ENCODE measurements around the gene CD80. TPM values are rescaled to one million over a fixed set of nuclear protein-coding genes. Genes with fewer than 3 reads are reported as not detected.

Gene CD80
- total and polyA plus RNA-seq, 2 of the 8 experiments (the other 6 are each of a cell fraction or from before 2014, with no cell fraction given), result 0.11 TPM; not detected in 1

DNA sequence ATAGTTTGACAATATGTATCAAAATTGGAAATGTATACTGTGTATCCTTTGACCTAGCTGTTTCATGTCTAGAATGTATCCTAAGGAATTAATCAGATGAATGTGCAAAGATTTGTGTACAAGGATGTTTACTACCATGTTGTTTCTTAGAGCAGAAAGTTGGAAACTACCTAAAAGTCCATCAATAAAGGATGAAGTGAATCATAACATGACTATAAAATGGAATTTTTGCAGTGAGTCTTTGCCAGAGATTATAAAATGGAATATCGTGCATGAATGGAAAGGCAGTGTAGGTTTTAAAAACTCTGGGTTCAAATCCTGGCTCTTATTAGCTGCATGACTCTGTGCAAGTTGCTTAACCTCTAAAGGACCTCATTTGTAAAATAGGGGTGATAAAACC lies 76.3 kb downstream of the CD80 start:
- POLR2A ChIA-PET (ENCODE audit: partially characterized antibody), result interaction anchor here (0.8 to 2.0 kb wide), 2 partner anchors 15 to 19 kb away, joined by 4 to 7 read pairs; partner anchors contain the start of genes TIMMDC1 and TMEM39A
- H3K4me2 ChIP-seq (ENCODE audit: insufficient read depth in 1 of 2, low read depth in 2 of 2, low read length in 2 of 2), result no peak overlapping the region
- H3K27me3 ChIP-seq (replicated peaks in 1 of 4; ENCODE audit: control insufficient read depth in 3 of 4, extremely low read depth in 1 of 4, insufficient read depth in 3 of 4, low read length in 3 of 4), result peaks cover 0 to 1% (median 0%) of the 10 kb centered on the region in 4 experiments; a peak in 1 of 7 replicates
- no peak overlapping the region for H4K91ac ChIP-seq (replicated peaks; ENCODE audit: insufficient read length, low read length)
- H3K4me1 ChIP-seq (replicated peaks in 1 of 4; ENCODE audit: control insufficient read depth in 3 of 4, insufficient read depth in 4 of 4, low read length in 3 of 4), result no peaks in the 10 kb centered on the region
- no peak for TF ChIP-seq NRF1 (IDR thresholded peaks at IDR 0.05; ENCODE audit: low read depth, low read length)
- TF ChIP-seq HDAC6 (IDR thresholded peaks at IDR 0.05; ENCODE audit: low read depth, low read length), result no peak
- TF ChIP-seq, protein P1, sequence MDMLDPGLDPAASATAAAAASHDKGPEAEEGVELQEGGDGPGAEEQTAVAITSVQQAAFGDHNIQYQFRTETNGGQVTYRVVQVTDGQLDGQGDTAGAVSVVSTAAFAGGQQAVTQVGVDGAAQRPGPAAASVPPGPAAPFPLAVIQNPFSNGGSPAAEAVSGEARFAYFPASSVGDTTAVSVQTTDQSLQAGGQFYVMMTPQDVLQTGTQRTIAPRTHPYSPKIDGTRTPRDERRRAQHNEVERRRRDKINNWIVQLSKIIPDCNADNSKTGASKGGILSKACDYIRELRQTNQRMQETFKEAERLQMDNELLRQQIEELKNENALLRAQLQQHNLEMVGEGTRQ (IDR thresholded peaks at IDR 0.05; ENCODE audit: low read length), result no peak
- no peak for TF ChIP-seq MAFK (IDR thresholded peaks at IDR 0.05; ENCODE audit: low read depth, low read length)
- TF ChIP-seq CTBP2 (IDR thresholded peaks at IDR 0.05; ENCODE audit: borderline replicate concordance, insufficient read depth, insufficient read length, low read length), result no peak
- TF ChIP-seq CEBPB (IDR thresholded peaks at IDR 0.05; ENCODE audit: low read depth, low read length), result no peak
- TF ChIP-seq SUZ12 (IDR thresholded peaks at IDR 0.05; ENCODE audit: low read length), result no peak
- TF ChIP-seq YY1 (IDR thresholded peaks at IDR 0.05; ENCODE audit: low read depth, low read length), result no peak
- H2AFZ ChIP-seq (ENCODE audit: low read length), result no peak overlapping the region
- peaks cover 0 to 36% (median 17%) of the 10 kb centered on the region in 4 experiments; a peak in 7 of 8 replicates for H3K36me3 ChIP-seq (ENCODE audit: control insufficient read depth in 2 of 4, insufficient read depth in 4 of 4, low read length in 3 of 4)
- no peaks in the 10 kb centered on the region for H3K79me2 ChIP-seq (ENCODE audit: control insufficient read depth in 1 of 2, insufficient read depth in 2 of 2, low read length in 2 of 2)
- H3K23ac ChIP-seq (ENCODE audit: insufficient read length), result no peak overlapping the region
- H4K5ac ChIP-seq (ENCODE audit: insufficient read length, low read depth, low read length), result no peak overlapping the region
- no peak overlapping the region for H3K9ac ChIP-seq (replicated peaks in 1 of 4; ENCODE audit: extremely low read depth in 1 of 4, low read depth in 3 of 4, low read length in 3 of 4)
- no peak overlapping the region for H2BK20ac ChIP-seq (ENCODE audit: low read length)
- H3K23me2 ChIP-seq (ENCODE audit: low read depth, low read length), result no peaks in the 10 kb centered on the region
- no peak overlapping the region for H3K27ac ChIP-seq (ENCODE audit: low read depth, low read length)
- no peak overlapping the region for H3K56ac ChIP-seq (replicated peaks; ENCODE audit: insufficient read length, low read depth, low read length)
- no peak overlapping the region for H2BK12ac ChIP-seq (ENCODE audit: low read depth, low read length)
- H3K14ac ChIP-seq (ENCODE audit: insufficient read length), result no peak overlapping the region
- WGBS, 2 experiments (ENCODE audit: extremely low coverage in 1 of 2, insufficient coverage in 1 of 2, insufficient read length in 1 of 2, insufficient replicate concordance in 2 of 2, low coverage in 1 of 2, low lambda C conversion rate in 2 of 2, missing lambda C conversion rate in 1 of 2), result 84% methylated on average over 1 of the region's 1 CpG; no CpG with 5 or more reads in 1 of the 2 experiments
- no peak overlapping the region for H4K8ac ChIP-seq (ENCODE audit: extremely low read depth, insufficient read depth, low read length)
- H3K18ac ChIP-seq (ENCODE audit: extremely low read depth, low read length), result no peak overlapping the region
- CTCF ChIA-PET (ENCODE audit: partially characterized antibody), result no interaction called here
- no peak overlapping the region for H2AK5ac ChIP-seq (ENCODE audit: low read depth, low read length)
- H3K4me3 ChIP-seq (ENCODE audit: extremely low read depth in 1 of 4, insufficient read depth in 2 of 4, low read depth in 3 of 4, low read length in 4 of 4), result no peak overlapping the region
- DNase-seq (ENCODE audit: low read depth in 1 of 2, low spot score in 2 of 2) (no peak), FAIRE-seq (no peak)
- no peaks in the 10 kb centered on the region for H3K9me3 ChIP-seq (ENCODE audit: insufficient read depth in 2 of 2, low read depth in 1 of 2, low read length in 1 of 2)
- no peak overlapping the region for H2BK120ac ChIP-seq (replicated peaks; ENCODE audit: low read depth, low read length)
- H3K4ac ChIP-seq (replicated peaks; ENCODE audit: insufficient read length, low read depth, low read length), result no peak overlapping the region
- H2BK15ac ChIP-seq (ENCODE audit: low read length), result no peak overlapping the region
- no peaks in the 10 kb centered on the region for H3K79me1 ChIP-seq (ENCODE audit: low read depth, low read length)
- H2BK5ac ChIP-seq (ENCODE audit: low read depth, low read length), result no peak overlapping the region
- peaks cover 0 to 1% of the 10 kb centered on the region in 2 experiments for H4K20me1 ChIP-seq (replicated peaks in 1 of 2; ENCODE audit: control insufficient read depth in 1 of 2, insufficient read depth in 2 of 2, low read length in 2 of 2)
